GM12891 (cell line): Measurements from ENCODE around the gene APOA5.

ENCODE experiments used
- DNase-seq: peaks from one replicate; pipeline ENCODE4 v3.0.0; 2011; ENCODE audit warnings: low spot score; ENCODE audit not compliant: insufficient read length
- FAIRE-seq: peaks from 2 replicates; lab custom pipeline; 2011; peaks lifted over from hg19 to GRCh38; lab: Jason Lieb, UNC
- PAX5 ChIP-seq: IDR thresholded peaks from 2 replicates; pipeline ENCODE4 v1.6.1; 2011; ENCODE audit warnings: low read length, moderate library complexity, mild to moderate bottlenecking; ENCODE audit not compliant: insufficient read depth, severe bottlenecking
- POLR2A ChIP-seq: IDR thresholded peaks from 2 replicates; pipeline ENCODE4 v1.6.1; 2011; ENCODE audit warnings: low read depth, low read length, control low read depth
- POLR2AphosphoS5 ChIP-seq: IDR thresholded peaks from 2 replicates; pipeline ENCODE4 v1.6.1; 2011; ENCODE audit warnings: low read depth, low read length, control low read depth
- POU2F2 ChIP-seq: IDR thresholded peaks from 2 replicates; pipeline ENCODE4 v1.6.1; 2011; ENCODE audit warnings: low read depth, mild to moderate bottlenecking, control low read depth, low read length, moderate library complexity
- SPI1 ChIP-seq: IDR thresholded peaks from 2 replicates; pipeline ENCODE4 v1.6.1; 2011; ENCODE audit warnings: low read depth, low read length, control low read depth
- TAF1 ChIP-seq: IDR thresholded peaks from 2 replicates; pipeline ENCODE4 v1.6.1; 2011; ENCODE audit warnings: low read depth, low read length, control low read depth

The APOA5 gene

DNA sequence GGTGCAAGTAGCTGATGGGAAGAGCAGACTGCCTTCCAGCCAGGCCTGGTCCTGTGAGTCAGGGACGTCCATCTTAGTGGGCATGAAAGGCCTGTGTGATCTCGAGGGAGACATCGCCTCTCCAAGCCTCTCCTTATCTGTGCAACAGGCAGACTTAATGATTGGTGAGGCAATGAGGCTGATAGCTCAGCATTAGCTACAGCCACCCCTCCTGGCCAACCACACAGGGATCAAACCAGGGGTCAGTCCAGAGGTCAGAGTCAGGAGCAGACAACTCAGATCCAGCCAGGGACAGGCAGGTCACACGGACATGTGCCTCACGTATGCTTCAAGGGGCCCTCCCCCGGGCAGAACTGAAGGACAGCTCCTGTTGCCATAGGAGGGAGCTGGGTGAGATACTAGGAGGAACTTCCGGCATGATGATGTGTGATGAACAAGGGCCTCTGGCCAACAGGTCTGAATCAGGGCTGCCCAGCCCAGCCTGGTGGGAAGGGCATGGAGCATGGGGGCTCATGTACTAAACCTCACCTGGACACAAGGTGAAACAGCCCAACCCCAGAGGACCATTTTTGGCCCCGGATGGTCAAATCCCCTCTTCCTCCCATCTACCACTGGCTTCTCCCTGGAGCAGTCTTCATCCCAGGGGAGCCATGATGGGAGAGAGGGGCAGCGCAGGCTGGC, 35.2 kb upstream of the APOA5 start:
- FAIRE-seq (no peak), DNase-seq (no peak)
- no peak for TF ChIP-seq POLR2AphosphoS5
- TF ChIP-seq POLR2A = no peak

DNA sequence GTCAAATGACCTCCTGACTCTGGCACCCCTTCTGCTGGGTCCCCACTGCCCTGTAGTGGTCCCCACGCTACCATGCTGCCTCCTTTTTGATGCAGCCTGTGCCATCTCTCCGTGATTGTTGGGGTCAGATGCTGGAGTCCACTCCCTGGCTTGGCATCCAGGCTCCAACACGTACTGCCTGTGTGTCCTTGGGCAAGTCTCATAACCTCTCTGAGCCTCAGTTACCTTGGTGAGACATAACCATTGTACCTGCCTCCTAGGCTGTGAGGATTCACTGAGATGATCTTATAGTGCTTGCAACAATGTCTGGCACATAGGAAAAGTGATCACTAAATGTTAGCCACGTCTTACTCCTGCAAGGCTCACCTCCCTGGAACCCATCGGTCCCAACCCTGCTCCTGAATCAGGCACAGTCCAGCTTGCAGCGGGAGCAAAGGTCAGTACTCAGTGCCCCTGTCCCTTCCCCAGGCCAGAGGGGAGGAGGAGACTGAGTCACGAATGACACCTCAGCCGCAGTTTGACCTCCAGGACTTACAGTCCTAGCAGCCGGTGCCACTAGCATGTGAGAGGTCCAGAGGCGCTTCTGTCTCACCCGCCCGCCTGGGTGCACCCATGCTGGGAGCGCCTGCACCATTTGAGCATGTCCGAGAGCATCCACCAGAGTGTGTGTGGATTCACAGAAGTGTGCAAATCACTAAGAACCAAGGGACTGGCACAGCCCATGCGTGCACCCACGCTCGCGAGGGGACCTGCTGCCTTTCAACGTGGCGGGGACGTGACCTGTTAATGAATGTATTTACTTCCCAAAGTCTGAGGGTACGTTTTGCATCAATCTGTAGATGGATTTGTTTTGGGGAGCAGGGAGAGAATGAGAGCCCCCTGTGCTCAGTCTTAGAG, 34.4 kb upstream of the APOA5 start:
- no peak for TF ChIP-seq POLR2AphosphoS5
- no peak for TF ChIP-seq POLR2A
- no peak for TF ChIP-seq SPI1
- TF ChIP-seq POU2F2 = no peak
- DNase-seq (no peak), FAIRE-seq (no peak)

DNA sequence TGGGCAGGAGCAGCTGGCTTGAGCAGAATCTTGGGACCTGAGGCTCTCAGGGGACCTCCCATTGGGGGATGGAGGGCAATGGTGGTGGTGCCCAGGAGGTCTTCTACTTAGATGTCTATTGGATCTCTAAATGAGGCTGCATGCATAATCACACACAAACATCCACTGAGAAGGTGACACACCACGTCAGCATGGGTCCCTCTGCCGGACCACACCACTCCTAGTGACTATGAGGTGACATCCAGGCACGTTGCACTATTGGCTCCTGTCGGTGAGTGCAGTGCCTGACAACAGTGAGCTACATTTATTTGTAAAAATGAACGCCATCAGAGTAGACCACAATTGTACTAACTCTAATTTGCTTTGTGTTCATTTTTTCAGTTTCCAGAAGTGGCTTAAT, 33.8 kb upstream of the APOA5 start:
- no peak for TF ChIP-seq TAF1
- no peak for TF ChIP-seq SPI1
- no peak for TF ChIP-seq POLR2AphosphoS5
- no peak for TF ChIP-seq POU2F2
- TF ChIP-seq PAX5 = no peak
- DNase-seq (no peak), FAIRE-seq (no peak)

DNA sequence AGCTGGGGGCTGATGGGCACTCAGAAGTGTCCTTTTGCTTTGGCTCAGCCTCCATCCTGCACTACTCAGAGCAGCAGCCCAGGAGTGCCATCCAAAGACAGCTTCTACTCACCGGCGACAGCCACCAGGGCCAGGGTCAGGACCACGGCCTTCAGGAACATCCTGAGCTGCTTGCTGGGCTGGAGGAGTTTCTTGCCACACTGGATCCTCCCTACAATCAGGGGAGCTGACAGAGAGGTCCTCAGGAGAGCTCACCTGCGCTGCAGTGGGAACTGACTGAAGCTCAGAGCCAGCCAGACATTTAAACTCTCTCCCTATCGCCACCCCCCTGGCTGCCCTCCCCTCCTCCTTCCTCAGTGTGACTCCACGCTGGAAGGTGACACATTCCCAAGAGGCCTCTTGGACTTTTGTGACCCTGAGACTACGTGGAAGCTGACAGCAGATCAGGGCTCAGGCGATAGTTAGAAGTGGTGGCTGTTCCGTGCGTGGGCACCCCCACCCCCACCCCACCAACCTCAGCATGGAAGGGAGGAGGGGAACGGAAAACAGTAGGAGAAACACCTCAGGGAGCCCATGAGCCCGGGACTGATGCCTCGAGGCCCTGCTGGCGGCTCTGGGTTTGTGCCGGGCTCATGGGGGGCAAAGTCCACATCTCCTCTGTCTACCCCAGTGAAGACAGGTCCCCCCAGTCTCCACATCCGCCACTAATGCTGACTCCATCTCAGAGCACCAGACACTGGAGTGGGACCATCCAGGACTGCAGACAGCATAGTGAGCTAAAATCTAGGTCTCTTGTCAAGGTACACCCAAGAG, 31.6 kb upstream of the APOA5 start, which contains the start of gene APOA4:
APOA4 (minus strand) TSS at position 274 of the 813 bp plus-strand sequence; CDS start at position 161, 113 bp downstream.
- TF ChIP-seq TAF1 (no peak), POLR2A (no peak), POU2F2 (no peak), PAX5 (no peak), SPI1 (no peak), POLR2AphosphoS5 (no peak)
- DNase-seq (no peak), FAIRE-seq (no peak)

DNA sequence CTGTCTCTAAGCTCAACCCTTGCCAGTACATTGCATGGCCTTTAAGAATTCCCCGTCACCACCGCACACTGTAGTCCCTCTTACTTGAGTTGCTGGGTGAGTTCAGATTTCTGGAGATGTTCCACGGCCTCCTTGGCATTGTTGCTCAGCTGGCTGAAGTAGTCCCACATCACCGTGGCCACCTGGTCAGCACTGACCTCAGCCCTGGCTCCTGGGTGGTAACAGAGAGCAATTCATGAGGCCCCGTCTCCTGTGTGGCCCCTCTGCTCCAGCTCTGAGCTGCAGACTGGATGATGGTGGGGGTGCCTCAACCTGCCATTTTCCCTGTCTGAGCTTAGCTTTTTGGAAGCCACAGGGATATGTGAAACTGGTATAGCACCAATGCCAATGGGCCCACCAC, 30.9 kb upstream of the APOA5 start:
- no peak for TF ChIP-seq PAX5
- no peak for TF ChIP-seq POU2F2
- no peak for TF ChIP-seq SPI1
- DNase-seq (no peak), FAIRE-seq (no peak)

DNA sequence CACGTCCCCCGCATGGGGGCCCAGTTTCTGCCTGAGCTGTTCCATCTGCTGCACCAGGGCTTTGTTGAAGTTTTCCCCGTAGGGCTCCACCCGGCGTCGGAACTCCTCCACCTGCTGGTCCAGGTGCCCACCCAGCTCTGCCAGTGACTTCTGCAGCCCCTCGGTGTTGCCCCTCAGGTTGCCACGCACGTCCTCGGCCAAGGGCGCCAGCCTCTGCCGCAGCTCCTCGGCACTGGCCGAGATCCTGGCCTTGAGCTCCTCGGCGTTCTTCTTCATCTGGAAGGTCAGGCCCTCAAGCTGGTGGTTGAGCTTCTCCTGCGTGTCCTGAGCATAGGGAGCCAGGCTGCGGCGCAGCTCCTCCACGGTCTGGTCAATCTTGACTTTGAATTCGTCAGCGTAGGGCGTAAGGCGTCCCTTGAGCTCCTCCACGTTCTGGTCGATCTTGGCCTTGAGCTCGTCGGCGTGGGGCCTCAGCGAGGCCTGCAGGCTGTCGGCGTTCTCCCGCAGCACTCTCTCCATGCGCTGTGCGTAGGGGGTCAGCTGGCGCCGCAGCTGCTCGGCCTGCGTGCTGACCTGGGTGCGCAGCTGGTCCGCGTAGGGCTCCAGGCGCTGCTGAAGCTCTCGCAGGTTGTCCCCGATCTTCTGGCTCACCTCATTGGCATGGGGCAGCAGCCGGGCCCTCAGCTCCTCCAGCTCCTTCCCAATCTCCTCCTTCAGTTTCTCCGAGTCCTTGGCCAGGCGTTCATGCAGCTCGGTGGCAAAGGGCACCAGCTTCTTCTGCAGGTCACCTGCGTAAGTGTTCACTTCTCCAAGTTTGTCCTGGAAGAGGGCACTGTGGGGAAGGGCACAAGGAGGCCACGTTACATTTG, 29.6 kb upstream of the APOA5 start:
- DNase-seq = no peak
- no peak for FAIRE-seq
- TF ChIP-seq POLR2A = no peak
- TF ChIP-seq POLR2AphosphoS5 = no peak
- TF ChIP-seq POU2F2 = no peak
- no peak for TF ChIP-seq TAF1
- no peak for TF ChIP-seq SPI1
- no peak for TF ChIP-seq PAX5

DNA sequence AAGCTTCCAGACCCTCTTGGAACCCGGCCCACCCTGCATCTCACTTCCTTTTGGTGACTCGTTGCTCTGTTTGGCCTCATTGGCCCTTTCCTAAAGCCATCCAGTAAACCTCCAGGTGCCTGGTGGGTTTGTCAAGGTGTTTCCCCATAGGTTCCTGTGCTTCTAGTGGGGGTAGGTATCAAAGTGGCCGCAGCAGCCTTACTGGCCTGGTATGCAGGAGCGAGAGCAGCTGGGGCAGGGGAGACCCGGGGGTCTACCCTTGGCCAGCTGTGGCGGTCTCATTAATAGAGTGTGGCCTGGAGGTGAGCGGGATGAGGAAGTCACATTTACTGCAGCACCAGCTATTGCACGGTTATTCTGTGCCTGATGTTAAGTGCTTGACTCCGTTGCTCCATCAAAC, 27.4 kb upstream of the APOA5 start:
- TF ChIP-seq POLR2A (no peak), POLR2AphosphoS5 (no peak), TAF1 (no peak), POU2F2 (no peak)
- FAIRE-seq (no peak), DNase-seq (no peak)

DNA sequence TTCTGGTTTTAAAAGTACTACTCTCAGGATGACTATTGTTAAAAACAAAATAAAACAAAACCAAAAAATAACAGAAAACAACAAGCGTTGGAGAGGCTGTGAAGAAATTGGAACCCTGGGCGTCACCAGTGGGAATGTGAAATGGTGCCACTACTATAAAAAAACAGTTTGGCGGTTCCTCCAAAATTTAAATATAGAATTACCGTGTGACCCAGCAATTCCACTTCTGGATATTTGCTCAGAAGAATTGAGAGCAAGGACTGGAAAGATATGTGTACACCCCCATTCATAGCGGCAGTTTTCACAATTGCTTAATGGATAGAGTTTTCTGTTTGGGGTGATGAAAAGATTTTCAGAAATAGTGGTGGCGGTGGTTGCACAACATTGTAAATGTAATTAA, 22.8 kb upstream of the APOA5 start:
- FAIRE-seq (no peak), DNase-seq (no peak)
- TF ChIP-seq POLR2AphosphoS5 = no peak
- TF ChIP-seq PAX5 = no peak
- no peak for TF ChIP-seq TAF1
- no peak for TF ChIP-seq POLR2A

DNA sequence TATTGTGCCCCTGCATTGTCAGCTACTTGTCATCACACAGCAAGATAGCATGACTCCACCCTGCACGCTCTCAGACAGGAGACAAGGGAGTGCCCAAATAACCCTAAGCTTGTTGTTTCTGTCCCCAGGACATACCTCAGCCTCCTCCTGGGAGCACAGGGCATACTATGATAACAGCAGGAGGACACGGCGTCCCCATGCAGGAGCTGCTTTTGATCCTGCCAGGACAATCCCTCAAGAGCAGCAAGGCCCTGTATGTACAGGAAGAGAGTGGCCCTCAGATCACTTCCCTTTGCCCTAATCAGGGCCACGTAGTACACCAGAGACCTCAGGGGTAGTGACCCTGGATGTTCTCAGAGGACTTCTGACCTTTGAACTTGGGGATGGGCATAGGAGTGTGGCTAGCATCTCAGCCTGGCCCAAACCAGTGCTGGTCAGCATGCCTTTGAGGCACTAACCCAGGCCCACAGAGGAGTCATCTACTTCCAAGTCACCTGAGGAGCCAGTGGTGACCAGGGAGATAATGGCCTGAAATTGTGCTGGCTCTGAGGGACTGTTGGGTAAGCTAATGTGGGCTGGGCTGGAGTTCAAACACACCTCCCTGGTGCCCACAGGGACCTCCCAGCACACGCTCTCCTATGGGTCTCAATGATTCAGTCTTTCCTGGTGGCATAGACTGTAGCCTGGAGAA, 22.2 kb upstream of the APOA5 start:
- DNase-seq (no peak), FAIRE-seq (no peak)
- TF ChIP-seq POLR2A = no peak
- TF ChIP-seq POLR2AphosphoS5 = no peak
- no peak for TF ChIP-seq PAX5
- TF ChIP-seq SPI1 = no peak
- no peak for TF ChIP-seq TAF1
- TF ChIP-seq POU2F2 = no peak
